HL-60 (cell line): ENCODE results near the gene SYNJ2.

ENCODE experiments used
- CTCF ChIP-seq: IDR thresholded peaks from one replicate; pipeline ENCODE4 v1.5.1; 2011; ENCODE audit warnings: low read length, control low read depth, inconsistent platforms; ENCODE audit not compliant: insufficient read depth
- GABPA ChIP-seq: IDR thresholded peaks from 2 replicates; pipeline ENCODE4 v1.6.1; 2012; ENCODE audit warnings: low read depth
- REST ChIP-seq: IDR thresholded peaks from 2 replicates; pipeline ENCODE4 v1.6.1; 2012; ENCODE audit warnings: low read depth; ENCODE audit not compliant: insufficient replicate concordance
- SPI1 ChIP-seq: IDR thresholded peaks from 2 replicates; pipeline ENCODE4 v1.6.1; 2012; ENCODE audit warnings: low read depth, mild to moderate bottlenecking, borderline replicate concordance

GRCh38 chr6:158031381-158032353, 50.0 kb downstream of the SYNJ2 start:
- TF ChIP-seq CTCF (no peak), GABPA (no peak), REST (no peak), SPI1 (no peak)
